Stimulated activated CD4-positive, alpha-beta T cell treated with anti-CD3 and anti-CD28 coated beads, Interleukin-1b, Interleukin-23, amount 100 ng/mL, for 24 hours (primary cell): ENCODE measurements around the gene RPL3.

ENCODE experiments used
- DNase-seq, 4 experiments: peaks; one replicate each; pipeline ENCODE4 v3.0.0-alpha.2; 2020; ENCODE audit warnings: low read depth in 4 of 4, low spot score in 1 of 4

The RPL3 gene

DNA sequence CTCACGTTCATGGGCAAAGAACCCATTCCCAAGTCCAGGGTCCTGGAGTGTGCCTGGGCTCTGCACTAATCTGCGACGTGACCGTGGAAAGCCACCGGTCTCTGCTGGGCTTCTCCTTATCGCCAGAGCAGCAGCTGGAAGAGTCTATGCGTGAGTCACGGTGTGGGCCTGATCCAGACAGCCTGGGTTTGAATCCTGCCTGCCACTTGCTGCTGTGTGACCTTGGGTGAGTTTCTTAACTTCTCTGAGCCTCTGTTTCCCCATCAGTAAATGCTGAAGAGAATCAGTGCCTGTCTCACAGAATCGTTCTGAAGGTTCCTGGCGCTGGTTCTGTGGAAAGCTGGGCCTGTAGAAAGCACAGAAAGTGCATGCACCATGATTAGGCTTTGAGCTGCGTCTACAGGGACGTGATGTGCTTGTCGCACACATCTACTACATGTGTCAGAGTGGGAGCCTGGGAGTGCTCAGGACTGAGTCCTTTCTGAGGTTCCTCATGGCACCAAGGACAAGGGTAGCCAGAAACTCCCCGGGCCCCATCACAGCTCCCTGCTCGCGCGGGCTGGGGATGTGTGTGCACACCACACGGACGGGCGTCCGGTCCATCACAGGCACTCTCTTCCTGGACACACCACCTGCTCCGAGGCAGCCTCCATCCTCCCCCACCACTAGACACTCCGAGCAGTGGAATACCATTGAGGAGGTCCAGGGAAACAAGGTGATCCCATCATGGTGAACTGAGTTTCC is 54.1 kb downstream of the RPL3 start:
- no peak for DNase-seq

GRCh38 chr22:39264349-39265038 is 54.9 kb downstream of the RPL3 start:
- no peak for DNase-seq

DNA sequence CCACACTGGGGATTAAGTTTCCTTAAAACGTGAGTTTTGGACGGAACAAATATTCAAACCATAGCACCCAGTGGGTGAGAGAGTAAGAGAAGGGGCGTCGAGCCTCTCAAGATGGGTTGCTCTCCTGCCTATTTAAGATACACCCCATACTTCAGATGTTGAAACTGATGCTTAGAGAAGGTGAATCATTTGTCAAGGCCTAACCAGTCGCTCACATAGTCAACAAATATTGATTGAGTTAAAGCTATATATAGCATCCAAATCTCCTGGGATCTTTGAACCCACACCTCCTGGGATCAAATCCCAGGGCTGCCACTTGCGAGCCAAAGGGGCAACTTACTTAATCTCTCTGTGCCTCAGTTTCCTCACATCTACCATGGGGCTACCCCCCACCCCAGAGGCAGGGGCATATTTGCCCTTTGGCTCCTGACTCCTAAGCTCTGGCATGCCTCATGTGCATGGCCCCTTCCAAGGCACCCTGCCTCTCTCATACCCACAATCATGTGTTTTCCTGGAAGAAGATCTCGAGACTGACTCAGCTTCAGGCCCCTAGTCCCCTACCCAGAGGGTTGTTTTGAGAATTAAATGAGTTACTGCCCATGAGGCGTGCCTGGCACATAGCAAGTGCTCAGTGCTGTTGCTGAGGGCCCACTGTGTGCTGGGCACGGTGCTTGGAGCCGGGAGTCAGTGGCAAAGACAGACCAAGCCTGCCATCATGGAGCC is 55.6 kb downstream of the RPL3 start:
- DNase-seq = no peak
